Measurements from ENCODE around the gene ERG. TPM values are rescaled to one million over a fixed set of nuclear protein-coding genes. Genes with fewer than 3 reads are reported as not detected.

The ERG gene
- total RNA-seq, 4 donors from 2014 or later: 10.7 to 63.7 (median 41.0) TPM

GRCh38 chr21:38441153-38441552 is 57.1 kb downstream of the ERG start:
- no peak for ATAC-seq (ENCODE audit: low FRiP score)
- no peak for DNase-seq (ENCODE audit: low spot score)
- TF ChIP-seq CTCF (IDR thresholded peaks at IDR 0.05): no peak

GRCh38 chr21:38440746-38441145 is 57.5 kb downstream of the ERG start:
- no peak for TF ChIP-seq CTCF (IDR thresholded peaks at IDR 0.05)
- ATAC-seq (ENCODE audit: low FRiP score): no peak

GRCh38 chr21:38439957-38440356 is 58.3 kb downstream of the ERG start:
- ATAC-seq (ENCODE audit: low FRiP score): no peak
- no peak for TF ChIP-seq CTCF (IDR thresholded peaks at IDR 0.05)
- DNase-seq (ENCODE audit: low spot score): no peak

More at GRCh38 chr21:38440746-38441145, 57.5 kb downstream of the ERG start:
- no peak for DNase-seq (ENCODE audit: low spot score)

GRCh38 chr21:38439426-38439825 is 58.9 kb downstream of the ERG start:
- no peak for TF ChIP-seq CTCF (IDR thresholded peaks at IDR 0.05)
- DNase-seq (ENCODE audit: low spot score) (no peak), ATAC-seq (ENCODE audit: low FRiP score) (no peak)

GRCh38 chr21:38438462-38438893 is 59.8 kb downstream of the ERG start:
- ATAC-seq (ENCODE audit: low FRiP score) (peak; percentile 86), DNase-seq (ENCODE audit: low spot score) (peak; percentile 48)
- no peak for TF ChIP-seq CTCF (IDR thresholded peaks at IDR 0.05)

GRCh38 chr21:38436341-38436740 is 61.9 kb downstream of the ERG start:
- TF ChIP-seq CTCF (IDR thresholded peaks at IDR 0.05): no peak
- DNase-seq (ENCODE audit: low spot score): no peak
- ATAC-seq (ENCODE audit: low FRiP score): no peak

- ATAC-seq (ENCODE audit: low FRiP score): no peak
- no peak for DNase-seq (ENCODE audit: low spot score)
- no peak for TF ChIP-seq CTCF (IDR thresholded peaks at IDR 0.05)
Measured at GRCh38 chr21:38434913-38435533, 63.3 kb downstream of the ERG start.
